Epithelial cell of esophagus (primary cell): ENCODE results near the gene ESR1.

Experiments used
- DNase-seq: peaks from one replicate; pipeline ENCODE4 v3.0.0; 2010; ENCODE audit warnings: low read depth
- H3K4me3 ChIP-seq: 2 replicates; pipeline ENCODE4 v1.5.1; 2011; ENCODE audit warnings: mild to moderate bottlenecking, low read length, control low read depth
- CTCF ChIP-seq: IDR thresholded peaks from 2 replicates; pipeline ENCODE4 v1.5.1; 2011; ENCODE audit warnings: low read depth, mild to moderate bottlenecking, low read length, control low read depth, inconsistent platforms; ENCODE audit not compliant: insufficient read depth; ENCODE audit errors: missing control alignments

ESR1 gene

DNA sequence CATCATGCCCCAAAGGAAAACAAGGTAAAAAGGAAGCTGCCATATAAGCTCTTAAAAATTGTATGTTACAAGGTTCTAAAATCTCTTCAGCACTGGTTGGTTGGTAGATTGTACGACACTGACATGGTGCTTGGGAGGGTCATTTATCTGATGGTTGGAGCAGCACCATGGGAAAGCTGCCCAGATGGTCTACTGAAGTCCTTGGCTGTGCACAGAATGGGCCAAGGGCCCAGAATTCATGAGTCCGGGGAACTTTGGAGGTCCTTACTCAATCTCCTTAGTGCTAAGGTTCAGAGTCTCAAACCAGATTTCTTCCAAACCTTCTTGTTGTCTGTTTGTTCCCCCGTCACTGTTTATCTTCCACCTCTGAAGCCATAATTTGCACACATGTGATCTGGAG lies 314.4 kb downstream of the ESR1 start:
- DNase-seq: no peak
- no peak for TF ChIP-seq CTCF
- H3K4me3 ChIP-seq: no peak overlapping the region

- H3K4me3 ChIP-seq: no peak overlapping the region
- no peak for TF ChIP-seq CTCF
- no peak for DNase-seq
Measured at GRCh38 chr6:152122434-152122833, 315.0 kb downstream of the ESR1 start.

- TF ChIP-seq CTCF: no peak
- no peak overlapping the region for H3K4me3 ChIP-seq
- DNase-seq: no peak
Measured at GRCh38 chr6:152123076-152123475, 315.6 kb downstream of the ESR1 start.

GRCh38 chr6:152124429-152125074 lies 317.1 kb downstream of the ESR1 start:
- peak; percentile 72 for DNase-seq
- no peak overlapping the region for H3K4me3 ChIP-seq
- TF ChIP-seq CTCF: peak; percentile 82

DNA sequence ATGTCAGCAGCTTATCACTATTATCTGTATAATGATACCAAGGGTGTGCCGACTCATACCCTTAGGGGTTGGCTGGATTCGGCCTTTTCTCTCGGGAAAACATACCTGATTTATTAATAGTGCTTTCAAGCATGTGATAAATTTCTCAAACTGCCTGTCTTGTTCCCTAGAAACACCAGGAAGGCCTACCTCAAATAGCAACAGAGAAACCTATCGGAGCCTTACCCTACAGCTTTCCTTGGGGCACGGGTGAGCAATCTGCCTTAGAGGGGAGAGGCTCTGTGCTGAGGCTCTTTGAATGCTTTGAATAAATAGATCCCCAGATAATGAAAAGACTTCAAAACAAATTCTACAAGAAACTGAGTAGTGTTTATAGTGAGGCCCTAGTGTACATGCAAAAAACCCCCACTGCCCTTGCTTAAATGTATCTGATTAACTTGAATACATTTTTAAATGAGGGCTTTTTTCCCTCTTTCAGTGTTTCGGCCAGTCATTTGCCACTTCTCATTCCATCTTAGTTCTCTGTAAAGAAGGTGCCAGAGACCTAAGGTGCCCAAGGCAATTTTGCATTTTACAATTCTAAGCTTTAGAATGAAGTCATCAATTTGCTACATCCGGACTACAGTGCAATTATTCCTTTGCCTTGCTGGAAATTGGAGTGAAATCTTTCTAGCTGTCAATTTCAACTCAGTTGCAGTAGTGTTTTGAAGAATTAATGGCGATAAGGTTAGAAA lies 320.1 kb downstream of the ESR1 start:
- no peak for TF ChIP-seq CTCF
- H3K4me3 ChIP-seq: no peak overlapping the region
- DNase-seq: peak; percentile 42

GRCh38 chr6:152129691-152130151 lies 322.2 kb downstream of the ESR1 start:
- no peak for TF ChIP-seq CTCF
- H3K4me3 ChIP-seq: no peak overlapping the region
- no peak for DNase-seq
